Uterus (tissue), 2 donors: ENCODE results near the gene CLCN3.

Experiments
- CTCF ChIP-seq, 4 experiments: fragments of 200-600 bp in 2 of 4; fragments of 450-650 bp in 2 of 4; sonication (generic) in 2 of 4; IDR thresholded peaks; one replicate each; pipeline ENCODE4 v1.5.1; 2016 to 2019; ENCODE audit warnings: antibody characterized with exemption in 4 of 4, mild to moderate bottlenecking in 2 of 4, moderate library complexity in 1 of 4
- POLR2A ChIP-seq, 2 donors: fragments of 450-650 bp; IDR thresholded peaks; one replicate each; pipeline ENCODE4 v1.6.1; 2016; ENCODE audit warnings: antibody characterized with exemption in 2 of 2, mild to moderate bottlenecking in 1 of 2, moderate library complexity in 1 of 2

- TF ChIP-seq CTCF (IDR thresholded peaks at IDR 0.05) = no peak
- TF ChIP-seq POLR2A (IDR thresholded peaks at IDR 0.05) = no peak
Measured at GRCh38 chr4:169627307-169627706, 6.9 kb downstream of the CLCN3 start.
